ENCODE measurements around the gene DIPK2A.

DNA sequence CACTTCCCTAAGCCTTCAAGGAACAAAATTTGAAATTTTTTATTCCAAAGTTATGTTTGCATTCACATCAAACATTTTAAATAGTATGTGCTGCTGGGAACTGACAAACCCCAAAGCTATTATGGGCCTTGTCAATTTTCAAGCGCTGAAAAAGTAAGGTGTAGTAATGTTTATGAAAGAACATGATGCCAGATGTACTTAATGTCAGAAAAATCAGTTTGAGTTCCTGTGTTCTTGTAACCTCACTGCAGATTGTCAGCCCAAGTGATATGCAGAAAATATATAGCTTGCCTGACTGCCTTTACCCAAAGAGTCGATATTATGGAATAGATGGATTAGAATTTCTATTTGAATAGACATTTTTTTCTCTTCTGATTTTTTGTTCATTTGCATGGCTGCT lies 20.8 kb upstream of the DIPK2A start:
- no peak for TF ChIP-seq GATA3 (IDR thresholded peaks at IDR 0.05; ENCODE audit: low read depth, low read length)
- no peak for TF ChIP-seq GATA2 (IDR thresholded peaks at IDR 0.05; ENCODE audit: low read depth, low read length)
